Fibroblast of the aortic adventitia (primary cell): ENCODE data around the gene VAX1. TPM values are rescaled to one million over a fixed set of nuclear protein-coding genes. Genes with fewer than 3 reads are reported as not detected.

Experiments used
- DNase-seq: peaks from one replicate; pipeline ENCODE4 v3.0.0-alpha.2; 2010; ENCODE audit warnings: low read depth
- H3K4me3 ChIP-seq: 2 replicates; pipeline ENCODE4 v1.5.1; 2011; ENCODE audit warnings: low read depth, mild to moderate bottlenecking, control low read depth, low read length, moderate library complexity
- total RNA-seq: library from RNA; depleted of rRNA; stranded (reverse); fragments of >200 nt; gene quantifications from 2 replicates; pipeline ENCODE4 v1.2.3, GENCODE V29; 2012; ENCODE audit warnings: low replicate concordance
- TF ChIP-seq, protein P1 (sequence below): IDR thresholded peaks from 2 replicates; pipeline ENCODE4 v1.5.1; 2011; ENCODE audit warnings: mild to moderate bottlenecking, low read length, control low read depth, inconsistent platforms; ENCODE audit not compliant: insufficient read depth

VAX1 gene
- total RNA-seq, 1 donor: not detected

DNA sequence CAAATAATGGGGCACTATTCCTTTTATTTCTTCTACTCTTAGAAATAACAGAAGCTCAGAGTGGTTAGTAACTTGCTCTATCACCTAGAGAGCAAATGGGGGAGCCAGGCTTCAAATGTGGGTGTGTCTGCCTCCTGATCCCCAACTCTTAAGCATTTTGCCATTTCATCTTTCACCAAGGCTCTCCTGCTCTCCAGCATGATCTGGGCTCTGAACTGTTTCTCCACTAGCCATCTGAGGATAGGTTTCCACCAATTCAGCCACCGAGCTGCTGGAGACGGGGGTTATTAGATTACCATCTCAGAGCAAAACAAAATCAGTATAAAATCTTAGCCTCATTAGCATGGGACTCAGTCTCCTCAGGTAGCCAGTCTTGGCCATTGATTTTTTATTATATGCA, 20.2 kb upstream of the VAX1 start:
- DNase-seq: no peak
- TF ChIP-seq, protein P1, sequence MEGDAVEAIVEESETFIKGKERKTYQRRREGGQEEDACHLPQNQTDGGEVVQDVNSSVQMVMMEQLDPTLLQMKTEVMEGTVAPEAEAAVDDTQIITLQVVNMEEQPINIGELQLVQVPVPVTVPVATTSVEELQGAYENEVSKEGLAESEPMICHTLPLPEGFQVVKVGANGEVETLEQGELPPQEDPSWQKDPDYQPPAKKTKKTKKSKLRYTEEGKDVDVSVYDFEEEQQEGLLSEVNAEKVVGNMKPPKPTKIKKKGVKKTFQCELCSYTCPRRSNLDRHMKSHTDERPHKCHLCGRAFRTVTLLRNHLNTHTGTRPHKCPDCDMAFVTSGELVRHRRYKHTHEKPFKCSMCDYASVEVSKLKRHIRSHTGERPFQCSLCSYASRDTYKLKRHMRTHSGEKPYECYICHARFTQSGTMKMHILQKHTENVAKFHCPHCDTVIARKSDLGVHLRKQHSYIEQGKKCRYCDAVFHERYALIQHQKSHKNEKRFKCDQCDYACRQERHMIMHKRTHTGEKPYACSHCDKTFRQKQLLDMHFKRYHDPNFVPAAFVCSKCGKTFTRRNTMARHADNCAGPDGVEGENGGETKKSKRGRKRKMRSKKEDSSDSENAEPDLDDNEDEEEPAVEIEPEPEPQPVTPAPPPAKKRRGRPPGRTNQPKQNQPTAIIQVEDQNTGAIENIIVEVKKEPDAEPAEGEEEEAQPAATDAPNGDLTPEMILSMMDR: no peak
- H3K4me3 ChIP-seq: no peak overlapping the region

DNA sequence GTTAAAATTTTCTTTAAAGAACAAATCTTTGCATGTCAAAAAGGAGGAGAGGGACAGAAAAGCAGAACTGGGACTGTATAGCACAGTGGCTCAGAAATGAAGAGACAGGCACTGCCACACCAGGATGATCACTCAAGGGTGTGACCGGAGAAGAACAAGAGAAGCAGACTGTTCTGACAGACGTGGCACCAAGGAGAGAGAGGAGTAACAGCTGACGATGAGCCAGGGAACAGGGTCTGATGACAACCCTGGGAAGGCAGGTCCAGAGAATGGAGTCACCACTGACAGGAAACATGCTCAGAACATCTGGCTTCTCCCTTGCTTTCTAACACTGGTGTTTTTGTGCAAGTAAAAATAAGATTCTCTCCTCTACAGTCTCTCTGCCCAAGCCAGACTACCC, 14.6 kb upstream of the VAX1 start:
- TF ChIP-seq, protein P1: no peak
- H3K4me3 ChIP-seq: no peak overlapping the region
- DNase-seq: no peak

DNA sequence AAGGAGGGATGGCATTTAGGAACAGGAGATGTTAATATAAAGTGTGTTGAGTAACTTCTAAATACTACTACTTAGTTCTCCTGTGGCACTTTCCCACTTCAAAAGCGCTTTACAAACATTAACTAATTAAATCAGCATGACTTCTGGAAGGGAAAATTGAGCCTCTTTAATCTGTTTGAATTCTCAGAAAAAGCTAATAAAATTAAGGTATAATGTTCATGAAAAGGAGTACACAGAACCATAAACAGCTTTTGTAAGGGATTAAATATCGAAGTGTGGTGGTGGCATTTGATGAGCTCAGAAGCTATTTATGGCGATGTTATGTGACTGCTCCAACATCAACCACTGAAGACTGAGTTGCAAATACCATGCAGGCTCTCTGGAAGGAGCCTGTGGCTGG, 10.2 kb upstream of the VAX1 start:
- TF ChIP-seq, protein P1: no peak
- no peak overlapping the region for H3K4me3 ChIP-seq
- no peak for DNase-seq

DNA sequence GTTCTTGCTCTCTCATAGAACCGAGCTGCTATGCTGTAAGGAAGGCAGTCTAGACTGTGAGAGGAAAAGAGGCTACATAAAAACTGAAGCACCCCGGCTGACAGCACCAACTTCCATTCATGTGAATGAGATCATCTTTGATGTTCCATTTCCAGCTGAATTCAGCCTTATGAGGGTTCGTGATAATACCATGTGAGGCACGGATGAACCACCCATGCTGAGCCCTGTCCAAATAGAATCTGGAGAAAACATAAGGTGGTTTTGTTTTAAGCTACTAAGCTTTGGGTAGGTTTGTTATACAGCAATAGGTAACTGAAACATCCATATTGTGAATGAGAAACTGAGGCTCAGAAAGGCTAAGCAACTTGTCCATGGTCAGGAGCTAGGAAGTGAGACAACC, 6.9 kb upstream of the VAX1 start:
- TF ChIP-seq, protein P1: no peak
- H3K4me3 ChIP-seq: no peak overlapping the region
- no peak for DNase-seq

DNA sequence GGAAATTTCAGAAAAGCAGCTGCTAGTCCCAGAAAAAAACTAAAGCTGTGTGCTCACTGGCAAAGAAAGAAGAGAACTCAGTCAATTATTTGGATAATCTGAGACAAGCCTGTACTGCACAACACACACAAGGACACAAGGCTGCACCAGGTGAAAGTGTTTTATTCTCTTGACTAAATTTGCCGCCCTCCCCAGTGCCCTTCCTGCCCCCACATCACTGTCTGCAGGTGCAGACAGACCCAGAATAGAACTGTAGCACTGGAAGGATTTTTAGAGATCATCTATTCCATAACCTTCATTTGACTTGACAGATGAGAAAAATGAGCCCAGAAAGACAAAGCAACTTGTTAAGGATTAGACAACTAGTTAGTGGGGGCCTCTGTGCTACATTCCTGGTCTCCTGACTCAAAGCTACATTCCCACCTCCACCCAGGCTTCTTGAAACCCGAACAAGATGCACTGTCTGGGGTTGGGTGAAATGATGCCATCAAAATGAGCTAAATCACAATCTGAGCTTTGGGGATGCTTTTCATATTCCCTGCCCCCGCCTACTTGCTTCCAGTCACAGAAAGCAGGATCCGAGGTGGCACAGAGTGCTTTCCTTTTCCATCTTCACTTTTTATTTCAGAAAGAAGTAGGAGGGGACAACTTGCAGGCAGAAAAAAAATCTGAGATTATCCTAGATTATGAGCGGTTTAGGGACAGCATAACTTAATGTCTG, 5.2 kb upstream of the VAX1 start:
- no peak for DNase-seq
- no peak overlapping the region for H3K4me3 ChIP-seq
- TF ChIP-seq, protein P1: no peak

DNA sequence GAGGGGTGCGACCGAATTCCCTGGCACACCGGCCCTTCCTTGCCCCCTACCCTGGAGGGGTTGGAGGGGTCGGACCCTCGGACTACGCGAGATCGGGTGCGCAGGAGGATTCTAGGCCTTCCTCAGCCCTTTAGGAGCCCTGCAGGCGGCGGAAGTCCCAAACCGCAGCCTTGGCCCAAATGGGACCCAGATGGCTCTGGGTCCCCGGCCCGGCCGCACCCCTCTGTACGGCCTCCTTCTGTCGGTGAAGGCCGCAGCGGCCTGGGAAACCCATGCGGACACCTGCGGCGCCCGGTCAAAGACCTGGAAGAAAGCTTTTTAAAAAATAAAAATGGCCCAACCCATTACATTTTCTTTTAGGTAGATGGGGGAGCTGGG, 2.4 kb upstream of the VAX1 start:
- DNase-seq: no peak
- no peak overlapping the region for H3K4me3 ChIP-seq
- TF ChIP-seq, protein P1: no peak
